Measurements from ENCODE around the gene TESMIN. TPM values are rescaled to one million over a fixed set of nuclear protein-coding genes. Genes with fewer than 3 reads are reported as not detected.

Gene TESMIN
- total and polyA plus RNA-seq, 12 donors, result 0.42 to 6.6 (median 2.6) TPM

- H3K9me3 ChIP-seq (replicated peaks in 1 of 3), result no peaks in the 10 kb centered on the region
- no peak for DNase-seq
- 66 to 76% (median 71%) methylated on average over 9 of the region's 9 CpGs for WGBS, 4 donors
- no peak overlapping the region for H3K4me3 ChIP-seq
- TF ChIP-seq CTCF (IDR thresholded peaks at IDR 0.05) (no peak), POLR2A (IDR thresholded peaks at IDR 0.05) (no peak)
- H3K4me1 ChIP-seq (replicated peaks in 1 of 2), result peaks cover 5 to 9% of the 10 kb centered on the region in 2 donors
- peaks cover 27% of the 10 kb centered on the region for H3K27me3 ChIP-seq
- H3K36me3 ChIP-seq (replicated peaks in 1 of 2), result no peaks in the 10 kb centered on the region
- H3K27ac ChIP-seq, result no peak overlapping the region
- intact Hi-C loops (cut with DNase I), result no loop called here
Measured at GRCh38 chr11:68687311-68687710, 64.0 kb downstream of the TESMIN start.

- 89 to 94% (median 90%) methylated on average over 1 to 12 of the region's 12 CpGs for WGBS, 4 donors
Measured at GRCh38 chr11:68686486-68686885, 64.8 kb downstream of the TESMIN start.

GRCh38 chr11:68685656-68686380, 65.5 kb downstream of the TESMIN start:
- Histone ChIP-seq H3K9me3 (replicated peaks in 1 of 3) (no peaks in the 10 kb centered on the region), H3K4me3 (no peak overlapping the region), H3K4me1 (replicated peaks in 1 of 2) (peaks cover 5 to 9% of the 10 kb centered on the region in 2 donors), H3K27ac (no peak overlapping the region), H3K27me3 (peaks cover 27% of the 10 kb centered on the region), H3K36me3 (replicated peaks in 1 of 2) (no peaks in the 10 kb centered on the region)
- no peak for TF ChIP-seq CTCF (IDR thresholded peaks at IDR 0.05)
- TF ChIP-seq POLR2A (IDR thresholded peaks at IDR 0.05), result no peak
- WGBS, 4 donors, result 91 to 97% (median 94%) methylated on average over 15 to 18 of the region's 18 CpGs
- DNase-seq, result no peak
- intact Hi-C loops (cut with DNase I), result no loop called here

More at GRCh38 chr11:68686486-68686885, 64.8 kb downstream of the TESMIN start:
- Histone ChIP-seq H3K27me3 (peaks cover 27% of the 10 kb centered on the region), H3K9me3 (replicated peaks in 1 of 3) (no peaks in the 10 kb centered on the region), H3K4me3 (no peak overlapping the region), H3K4me1 (replicated peaks in 1 of 2) (peaks cover 5 to 9% of the 10 kb centered on the region in 2 donors), H3K36me3 (replicated peaks in 1 of 2) (no peaks in the 10 kb centered on the region), H3K27ac (no peak overlapping the region)
- no peak for TF ChIP-seq POLR2A (IDR thresholded peaks at IDR 0.05)
- TF ChIP-seq CTCF (IDR thresholded peaks at IDR 0.05), result no peak
- intact Hi-C loops (cut with DNase I), result no loop called here
- DNase-seq, result no peak

GRCh38 chr11:68684385-68685356, 66.6 kb downstream of the TESMIN start, which contains the start of gene GAL:
GAL (plus strand) TSS chr11:68684544; CDS start chr11:68684924, 380 bp downstream.
- Histone ChIP-seq H3K9me3 (replicated peaks in 1 of 3) (no peaks in the 10 kb centered on the region), H3K27me3 (peaks cover 27% of the 10 kb centered on the region), H3K4me1 (replicated peaks in 1 of 2) (peaks cover 5 to 9% of the 10 kb centered on the region in 2 donors), H3K36me3 (replicated peaks in 1 of 2) (no peaks in the 10 kb centered on the region), H3K27ac (no peak within 1 kb of the TSS), H3K4me3 (peak within 1 kb of the TSS in 1 of 4 donors; percentile 47)
- intact Hi-C loops (cut with DNase I), result no loop called here
- 6 to 15% (median 10%) methylated on average over 29 to 113 of the region's 113 CpGs for WGBS, 4 donors
- no peak for TF ChIP-seq CTCF (IDR thresholded peaks at IDR 0.05)
- TF ChIP-seq POLR2A (IDR thresholded peaks at IDR 0.05), result no peak
- no peak for DNase-seq
